Fibroblast of skin of abdomen (primary cell): ENCODE measurements around the gene HYDIN.
"Not testable (repeated sequence)": the region's sequence is repeated elsewhere in the genome, so short reads cannot be mapped to it uniquely, and the experiment has no call there.

Source experiments
- DNase-seq: peaks from one replicate; pipeline ENCODE4 v3.0.0-alpha.2; 2013

Gene HYDIN

DNA sequence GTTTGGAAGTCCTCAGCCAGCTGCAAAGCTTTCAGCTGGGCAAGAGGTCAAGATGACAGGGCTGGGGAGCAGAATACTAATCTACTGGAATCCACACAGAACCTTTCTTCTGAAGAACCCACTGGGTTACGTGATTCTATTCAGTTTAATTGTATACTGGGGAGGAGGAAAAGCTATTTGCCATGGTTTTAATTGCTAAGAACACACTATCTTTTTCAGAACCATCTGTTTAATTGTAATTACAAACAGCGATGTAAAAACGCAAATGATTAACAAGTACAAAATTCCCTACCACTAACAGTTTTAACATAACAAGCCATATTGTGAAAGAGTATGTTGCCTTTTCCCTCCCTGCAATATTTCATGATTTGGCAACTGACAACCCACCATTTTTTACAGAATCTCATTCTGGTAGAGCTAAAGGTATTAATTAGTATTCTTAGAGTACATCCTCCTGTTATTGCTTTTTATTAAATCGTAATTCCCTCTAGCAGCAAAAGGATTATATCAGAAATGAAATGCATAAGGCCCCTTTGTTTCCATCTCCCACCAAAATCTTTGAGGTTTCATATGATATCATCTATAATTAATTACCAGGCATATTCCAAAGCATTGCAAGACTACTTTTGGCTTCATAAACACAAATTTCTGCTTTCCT, 12.1 kb downstream of the HYDIN start:
- no peak for DNase-seq

DNA sequence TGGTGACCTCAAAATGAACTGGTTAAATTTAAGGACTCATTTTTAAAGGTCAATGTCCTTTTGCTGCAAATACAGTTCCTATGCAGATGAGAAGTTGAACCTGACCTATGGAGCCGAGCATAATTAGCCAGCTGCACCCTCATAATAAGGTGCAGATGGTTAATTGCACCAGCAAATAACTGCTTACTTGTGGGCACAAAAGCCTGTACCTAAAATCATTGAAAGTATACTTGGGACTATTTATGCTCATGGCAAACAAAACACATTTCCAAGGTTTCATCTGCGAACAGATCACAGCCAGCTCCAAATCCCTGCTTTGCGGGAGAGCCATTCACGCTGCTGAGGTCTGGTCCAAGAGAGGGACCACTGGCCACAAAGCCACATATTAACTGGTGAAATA, 13.0 kb downstream of the HYDIN start:
- DNase-seq, result no peak

DNA sequence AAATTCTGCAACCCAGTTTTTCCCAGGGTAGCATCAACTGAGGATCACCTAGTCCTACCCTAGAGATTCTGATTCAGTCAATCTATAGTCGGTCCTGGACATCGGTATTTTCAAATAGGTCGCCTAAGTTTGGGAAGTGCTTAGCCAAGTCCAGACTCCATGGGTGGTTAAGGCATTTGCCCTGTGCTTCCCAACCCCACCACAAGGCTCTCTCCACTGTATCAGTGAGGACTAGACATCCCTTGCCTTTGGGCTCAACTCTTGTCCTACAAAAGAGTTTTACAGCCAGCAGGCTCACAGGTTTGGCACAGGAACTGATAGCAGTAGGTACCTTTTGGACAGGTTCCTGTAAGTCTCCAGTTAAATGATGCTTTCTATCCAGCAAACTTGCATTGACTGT, 13.8 kb downstream of the HYDIN start:
- no peak for DNase-seq

DNA sequence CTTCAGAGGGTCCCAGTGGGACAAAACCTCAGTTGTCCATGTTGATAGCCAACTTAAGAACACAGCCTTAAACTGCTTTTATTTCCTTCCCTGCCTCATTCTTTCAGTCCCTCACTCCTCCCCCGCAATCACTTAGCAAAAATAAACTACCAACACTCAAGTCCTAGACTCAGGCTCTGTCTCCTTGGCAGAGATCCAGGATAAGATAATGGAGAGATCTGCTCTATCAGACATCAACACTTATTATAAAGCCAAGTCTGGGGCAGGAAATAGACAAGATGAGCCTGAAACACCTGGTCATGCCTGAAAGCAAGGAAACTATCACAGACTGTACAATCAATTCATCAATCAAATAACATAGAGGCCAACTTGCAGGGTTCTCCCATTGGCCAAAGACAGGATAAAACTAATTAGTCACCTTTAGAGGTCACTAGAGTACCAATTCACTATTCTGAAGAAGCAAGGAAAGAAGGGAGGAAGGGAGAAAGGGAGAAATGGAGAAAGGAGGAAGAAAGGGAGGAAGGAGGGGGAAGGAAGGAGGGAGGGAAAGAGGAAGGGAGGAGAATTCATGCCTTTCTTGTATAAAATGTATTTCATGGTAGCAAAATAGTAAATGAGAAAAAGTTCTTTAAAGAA, 15.7 kb downstream of the HYDIN start:
- no peak for DNase-seq

DNA sequence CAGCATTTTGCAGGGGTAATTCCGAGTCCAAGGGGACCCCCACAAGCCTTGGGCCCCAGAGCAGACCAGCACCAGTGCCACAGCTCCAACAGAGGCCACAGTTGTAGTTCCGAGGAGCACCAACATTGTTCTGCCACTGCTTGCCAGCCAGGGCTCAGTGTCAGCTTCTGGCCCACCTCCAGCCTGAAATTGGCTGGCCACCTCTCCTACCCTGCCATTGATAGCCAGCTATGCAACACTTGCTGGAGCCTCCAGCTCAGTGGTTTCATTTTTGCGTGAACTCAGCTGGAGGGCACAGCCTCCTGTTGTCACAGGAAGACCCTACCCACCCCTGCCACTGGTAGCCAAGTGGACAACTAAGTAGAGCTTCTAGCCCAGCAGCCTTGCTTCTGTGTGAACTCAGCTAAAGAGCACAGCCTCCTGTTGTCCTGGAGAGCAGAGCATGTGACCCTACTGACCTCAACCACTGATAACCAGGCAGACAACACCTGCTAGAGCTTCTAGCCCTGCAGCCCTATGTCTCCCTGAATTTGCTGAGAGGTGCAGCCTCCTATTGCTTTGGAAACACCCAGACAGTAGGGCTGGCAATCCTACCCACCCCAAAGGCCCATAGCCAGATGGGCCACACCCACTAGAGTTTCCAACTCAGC, 24.9 kb downstream of the HYDIN start:
- DNase-seq, result no peak

DNA sequence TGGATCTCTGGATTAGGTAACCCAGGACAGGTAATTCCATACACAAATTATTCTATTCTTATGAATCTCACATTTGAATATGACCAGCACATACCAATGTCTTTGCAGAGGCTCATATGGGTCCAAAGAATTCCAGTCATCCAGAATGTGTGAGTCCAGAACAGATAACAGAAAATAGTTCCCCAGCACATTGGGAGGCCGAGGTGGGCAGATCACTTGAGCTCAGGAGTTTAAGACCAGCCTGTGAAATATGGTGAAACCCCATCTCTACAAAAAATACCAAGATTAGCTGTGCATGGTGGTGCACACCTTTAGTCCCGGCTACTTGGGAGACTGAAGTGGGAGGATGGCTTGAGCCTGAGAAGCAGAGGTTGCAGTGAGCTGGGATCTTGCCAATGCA, 26.9 kb downstream of the HYDIN start:
- DNase-seq, result no peak

DNA sequence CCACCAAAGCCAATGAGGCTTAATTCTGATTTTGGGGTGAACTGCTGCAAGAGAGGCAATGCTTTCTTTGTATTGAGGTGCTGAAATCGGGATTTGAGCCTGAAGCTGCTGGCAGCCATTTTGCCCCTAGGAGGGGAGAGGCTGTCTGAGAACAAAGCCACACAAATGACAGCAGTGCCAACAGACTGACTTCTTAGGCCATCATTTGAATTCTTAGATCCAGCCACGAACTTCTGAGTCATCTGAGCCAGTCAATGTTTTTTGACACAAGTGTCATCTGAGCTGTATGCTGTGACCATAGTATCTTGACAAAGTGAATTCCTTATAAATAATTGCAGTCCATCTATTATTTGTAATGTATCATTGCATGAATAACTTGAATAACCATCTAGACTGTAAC, 29.0 kb downstream of the HYDIN start:
- no peak for DNase-seq

DNA sequence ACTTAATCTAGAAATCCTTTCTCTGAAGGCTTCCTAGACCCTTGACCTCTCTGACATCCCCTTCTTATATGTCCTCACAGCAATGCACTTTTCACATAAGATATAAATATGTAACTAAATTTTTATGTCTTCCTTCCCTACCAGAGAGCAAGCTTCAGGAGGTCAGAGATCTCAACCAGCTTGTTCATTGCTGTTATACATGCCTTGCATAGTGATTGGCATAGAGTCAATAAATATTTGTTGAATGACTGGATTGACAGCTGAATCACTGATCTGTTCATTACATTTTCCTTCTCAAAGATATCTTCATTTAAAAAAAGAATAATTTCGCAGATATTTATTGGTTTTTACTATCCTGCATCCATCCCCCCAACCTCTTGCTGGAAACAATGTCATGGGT, 29.5 kb downstream of the HYDIN start:
- DNase-seq, result no peak

DNA sequence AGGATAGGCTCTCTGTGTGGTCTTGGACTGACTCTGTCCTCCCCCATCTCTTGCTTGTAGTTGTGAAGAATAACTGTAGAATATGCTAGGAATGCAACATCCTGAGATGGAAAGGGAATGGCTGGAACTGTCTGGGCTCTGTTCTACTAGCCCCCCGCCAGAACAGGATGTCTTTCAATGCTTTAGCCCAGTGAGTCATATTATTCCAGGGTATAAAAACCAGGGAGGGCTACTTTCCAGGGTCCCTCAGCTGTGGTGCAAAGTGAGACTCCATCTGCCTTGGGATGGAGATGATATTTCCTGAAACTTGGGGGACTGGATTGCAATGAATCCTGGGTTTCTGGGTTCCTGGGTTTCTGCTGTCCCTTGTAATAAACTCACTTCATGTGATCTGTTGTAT, 32.1 kb downstream of the HYDIN start:
- DNase-seq, result no peak

DNA sequence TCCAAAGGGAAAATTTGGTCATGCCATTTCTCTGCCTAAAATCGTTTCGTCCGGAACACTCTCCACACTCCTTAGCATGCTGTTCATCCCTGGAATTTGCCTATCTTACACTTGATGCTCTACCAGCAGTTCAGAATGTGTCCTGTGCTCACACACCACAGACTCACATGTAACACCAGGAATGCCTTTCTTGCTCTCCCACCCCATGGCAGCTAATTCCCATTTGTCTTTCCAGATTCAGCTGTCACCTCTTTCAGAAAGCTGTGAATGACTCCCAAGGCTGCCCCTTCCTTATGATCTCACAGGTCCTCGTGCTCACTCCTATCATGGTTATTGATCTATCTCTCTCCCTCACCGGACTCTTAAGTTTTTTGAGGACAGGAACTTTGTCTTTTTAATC, 38.1 kb downstream of the HYDIN start:
- no peak for DNase-seq

DNA sequence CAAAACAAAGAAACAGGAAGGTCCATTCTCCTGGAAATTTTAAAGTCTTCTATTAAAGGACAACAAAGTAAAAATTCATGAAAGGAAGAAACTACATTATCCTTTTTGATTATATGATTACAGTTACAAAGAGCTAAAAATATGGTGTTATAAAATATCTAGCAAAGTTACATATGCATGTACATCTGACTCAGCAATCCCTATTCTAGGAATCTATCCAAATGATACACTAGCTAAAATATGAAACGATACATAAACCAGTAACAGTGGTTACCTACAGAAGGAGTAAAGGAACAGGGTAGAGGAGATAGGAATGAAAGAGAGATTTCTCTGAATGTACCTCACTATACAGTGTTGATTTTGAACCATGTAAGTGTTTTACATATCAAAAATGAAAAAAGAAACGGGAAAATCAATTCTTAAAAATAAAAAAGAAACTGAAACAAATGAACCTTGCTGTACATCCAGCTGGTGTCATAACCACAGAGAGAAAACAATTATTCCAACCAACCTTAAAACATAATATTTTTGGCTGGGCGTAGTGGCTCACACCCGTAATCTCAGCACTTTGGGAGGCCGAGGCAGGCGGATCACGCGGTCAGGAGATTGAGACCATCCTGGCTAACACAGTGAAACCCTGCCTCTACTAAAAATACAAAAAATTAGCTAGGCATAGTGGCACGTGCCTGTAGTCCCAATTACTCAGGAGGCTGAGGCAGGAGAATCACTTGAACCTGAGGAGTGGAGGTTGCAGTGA, 41.4 kb downstream of the HYDIN start:
- no peak for DNase-seq

DNA sequence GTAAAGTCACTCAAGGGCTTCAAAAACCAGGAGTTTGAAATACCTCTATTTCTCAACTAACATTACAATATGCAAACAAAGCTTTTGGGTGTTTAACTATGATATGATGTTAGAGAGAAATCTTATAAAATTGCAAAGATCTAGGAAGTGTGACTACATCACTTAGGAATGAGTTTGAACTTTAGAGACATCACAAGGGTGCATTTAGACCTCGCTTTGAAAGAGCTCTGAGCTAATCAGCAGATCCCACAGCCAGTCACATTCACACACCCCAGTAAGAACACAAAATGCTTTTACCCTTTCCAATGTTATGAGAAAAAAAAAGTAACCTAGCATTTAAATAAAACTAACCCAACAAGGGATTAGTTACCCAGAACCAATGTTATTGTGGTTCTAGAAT, 45.2 kb downstream of the HYDIN start:
- no peak for DNase-seq

DNA sequence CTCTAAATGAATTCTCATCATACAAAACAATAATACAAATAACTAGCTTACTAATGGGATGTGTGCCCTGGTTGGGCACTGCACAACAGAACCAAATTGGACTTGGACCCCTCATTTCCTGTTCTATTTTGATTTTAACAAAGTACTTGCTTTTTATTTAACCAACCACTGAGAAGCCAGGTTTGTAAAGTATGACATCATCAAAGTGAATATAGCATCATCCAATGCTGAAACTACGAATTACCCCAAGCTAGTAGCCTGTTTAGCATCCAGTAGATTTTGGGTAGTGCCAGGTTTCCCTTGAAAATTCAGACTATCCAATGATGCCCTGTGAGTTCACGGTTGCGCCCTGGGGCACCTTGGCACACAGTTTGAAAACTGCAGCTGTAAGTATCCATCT, 51.0 kb downstream of the HYDIN start:
- DNase-seq, result no peak

DNA sequence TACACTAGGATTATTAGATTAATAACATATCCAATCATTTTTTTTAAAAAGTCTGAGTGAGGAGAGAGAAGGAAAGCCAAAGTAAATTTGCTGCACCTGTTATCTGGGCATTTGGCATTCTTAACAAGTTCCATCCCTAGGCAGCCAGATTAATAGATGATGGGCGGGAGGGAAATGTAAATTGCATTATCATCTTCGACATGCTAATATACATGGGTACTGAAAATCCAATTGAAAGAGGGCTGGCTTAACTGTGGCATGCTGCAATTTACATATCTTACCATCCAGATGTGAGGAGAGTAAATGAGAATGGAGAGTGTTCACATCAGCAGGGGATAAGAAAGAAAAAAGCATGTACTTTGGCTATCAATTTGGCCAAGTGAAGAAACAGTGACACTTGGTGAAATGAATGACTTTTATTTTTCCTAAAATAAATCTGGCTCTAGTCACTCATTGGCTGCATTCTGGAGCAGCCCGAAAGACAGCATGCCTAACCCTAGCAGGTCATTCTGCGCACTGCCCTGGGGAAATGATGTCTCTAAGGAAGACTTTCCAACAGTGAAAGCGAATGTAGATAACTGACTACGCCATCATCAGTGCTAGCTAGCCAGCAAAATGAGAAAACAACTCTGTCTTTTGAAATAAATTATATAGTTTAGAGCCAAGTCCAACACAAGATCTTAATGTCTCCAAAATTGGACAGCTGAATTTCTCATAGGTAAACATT, 57.9 kb downstream of the HYDIN start:
- DNase-seq, result no peak

DNA sequence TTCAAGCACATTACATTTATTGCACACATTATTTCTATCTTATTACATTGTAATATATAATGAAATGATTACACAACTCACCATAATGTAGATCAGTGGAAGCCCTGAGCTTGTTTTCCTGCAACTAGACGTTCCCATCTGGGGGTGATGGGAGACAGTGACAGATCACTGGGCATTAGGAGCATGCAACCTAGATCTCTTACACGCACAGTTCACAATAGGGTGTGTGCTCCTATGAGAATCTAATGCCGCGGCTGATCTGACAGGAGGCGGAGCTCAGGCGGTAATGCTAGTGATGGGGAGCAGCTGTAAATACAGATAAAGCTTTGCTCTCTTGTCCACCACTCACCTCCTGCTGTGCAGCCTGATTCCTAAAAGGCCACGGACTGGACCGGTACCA, 69.5 kb downstream of the HYDIN start:
- not testable (repeated sequence) for DNase-seq

DNA sequence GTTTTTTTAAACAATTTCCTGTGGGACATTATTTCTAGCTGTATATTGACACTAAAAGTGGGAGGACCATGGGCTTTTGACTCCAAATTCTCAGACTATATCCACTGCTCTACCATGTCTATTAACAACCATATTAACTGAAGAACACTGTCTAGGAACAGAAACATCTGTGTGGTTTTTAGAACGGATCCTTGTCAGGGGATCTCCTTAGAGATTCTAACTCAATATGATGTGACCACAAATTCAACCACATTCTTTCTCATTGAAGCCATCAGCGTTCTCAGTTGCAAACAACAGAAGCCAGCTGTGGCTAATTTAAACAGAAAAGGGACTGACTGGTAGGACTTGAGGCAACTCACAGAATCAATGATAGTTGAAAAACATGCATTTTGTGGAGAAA, 73.2 kb downstream of the HYDIN start:
- DNase-seq, result not testable (repeated sequence)

DNA sequence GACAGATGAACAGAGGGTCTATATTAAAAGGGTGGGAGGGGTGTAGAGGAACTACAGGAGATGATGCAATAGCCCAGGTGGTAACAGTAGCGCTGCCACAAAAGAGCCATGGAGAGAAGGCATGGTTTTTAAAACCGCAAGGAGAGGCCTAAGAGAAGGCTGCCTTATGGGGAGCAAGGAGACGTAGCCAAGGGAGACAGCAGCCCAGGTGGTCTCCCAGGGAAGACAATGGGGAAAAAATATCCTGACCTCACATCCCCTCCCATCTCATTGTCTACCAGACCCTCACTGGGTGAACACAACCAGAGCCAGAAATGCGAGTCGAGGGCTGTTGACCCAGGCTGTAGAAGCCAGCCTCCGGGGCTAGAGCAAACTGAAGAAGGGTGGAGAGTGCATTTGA, 77.2 kb downstream of the HYDIN start:
- not testable (repeated sequence) for DNase-seq

DNA sequence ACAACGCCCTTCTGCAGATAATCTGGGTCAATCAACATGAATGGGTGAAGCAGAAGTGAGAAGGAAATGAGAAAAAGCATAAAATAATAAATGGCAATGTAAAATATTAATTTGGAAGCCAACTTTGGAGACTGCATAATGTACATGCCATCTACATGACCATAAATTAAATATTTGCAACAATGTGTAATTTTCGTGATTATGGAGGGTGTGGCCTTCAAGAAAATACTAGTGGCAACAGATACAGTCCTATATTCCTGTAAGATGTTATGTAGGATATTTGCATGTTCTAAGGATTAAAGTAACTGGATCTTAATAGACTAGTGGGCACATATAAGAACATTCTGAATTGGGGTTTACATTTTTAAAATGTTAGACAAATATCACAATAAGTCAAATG, 78.9 kb downstream of the HYDIN start:
- not testable (repeated sequence) for DNase-seq

DNA sequence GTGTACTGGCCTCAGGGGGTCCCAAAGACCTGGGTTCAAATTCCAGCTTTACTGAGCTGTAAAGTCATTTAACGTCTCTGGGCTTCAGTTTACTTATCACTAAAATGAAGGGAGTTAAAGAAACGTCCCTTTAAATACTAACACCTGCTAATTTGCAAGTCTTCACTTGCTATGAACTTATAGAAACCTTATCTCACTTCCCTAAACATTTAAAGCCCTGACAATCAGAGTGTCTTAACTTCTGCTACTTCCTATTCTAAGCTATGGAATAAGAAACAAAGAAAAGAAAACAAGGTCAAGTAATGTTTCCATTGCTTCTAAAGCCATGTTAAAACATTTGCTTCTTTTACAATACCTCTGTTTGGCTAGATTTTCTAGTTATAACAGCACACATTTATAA, 87.3 kb downstream of the HYDIN start:
- DNase-seq, result not testable (repeated sequence)

DNA sequence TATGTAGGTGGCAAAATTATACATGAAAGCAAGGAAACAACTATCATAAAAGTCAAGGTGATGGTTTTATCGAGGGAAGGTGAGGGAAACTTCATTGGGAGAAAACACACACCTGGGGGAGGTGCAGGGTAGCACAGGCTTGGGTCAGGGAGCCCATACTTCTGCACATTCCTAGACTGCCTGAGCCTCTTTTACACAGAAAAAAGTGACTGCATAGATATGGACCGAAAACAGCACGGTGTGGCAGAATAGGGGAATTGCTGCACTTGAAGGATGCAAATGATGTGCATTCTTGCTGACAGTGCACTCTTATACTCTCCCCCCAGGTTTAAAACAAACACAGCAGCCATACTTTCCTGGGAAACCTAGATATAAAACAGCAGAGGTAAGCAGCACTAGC, 120.0 kb downstream of the HYDIN start:
- DNase-seq, result not testable (repeated sequence)

DNA sequence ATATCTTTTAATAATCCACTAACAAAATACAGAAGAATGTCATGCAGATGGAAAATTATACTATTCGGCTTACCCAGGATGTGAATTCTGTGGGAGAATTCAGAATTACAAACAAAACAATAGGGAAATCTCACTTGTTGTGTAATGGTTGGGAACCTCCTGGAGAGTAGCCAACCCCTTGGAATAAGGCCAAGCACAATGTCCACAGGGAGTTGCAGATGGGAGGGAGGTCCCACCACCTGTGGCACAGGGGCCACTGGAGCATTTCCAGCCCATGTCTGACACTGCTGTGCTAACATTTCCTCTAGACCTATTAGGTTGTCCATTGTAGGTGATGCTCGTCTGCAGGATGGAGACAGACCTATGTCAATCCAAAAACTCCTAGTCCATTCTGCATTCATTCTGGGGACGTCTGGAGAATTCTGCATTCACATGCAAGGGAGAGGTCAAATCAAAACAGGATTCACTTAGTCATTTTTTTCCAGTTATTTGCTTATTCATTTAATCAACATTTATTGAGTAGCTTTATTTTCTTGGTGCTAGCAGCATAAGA, 120.8 kb downstream of the HYDIN start:
- not testable (repeated sequence) for DNase-seq

DNA sequence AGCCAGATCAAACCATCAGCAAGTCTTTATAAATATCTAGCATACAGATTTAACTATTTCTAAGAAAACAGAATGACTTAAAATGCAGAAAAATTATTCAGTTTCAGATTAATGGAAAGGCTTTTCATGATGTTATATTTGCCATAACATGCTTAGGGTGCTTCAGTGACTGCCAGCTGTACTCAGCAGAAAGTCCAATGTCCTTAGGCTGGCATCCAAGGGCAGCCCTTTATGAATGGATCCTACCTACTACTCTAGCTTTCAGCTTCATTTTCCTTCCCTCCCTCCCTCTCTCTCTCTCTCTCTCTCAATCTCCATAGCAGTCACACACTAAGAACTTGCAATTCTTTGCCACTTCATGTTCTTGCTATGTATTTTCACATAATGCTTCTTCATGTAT, 124.6 kb downstream of the HYDIN start:
- DNase-seq, result not testable (repeated sequence)
